Neural progenitor cell (in vitro differentiated cells): ENCODE data around the gene IL23R. TPM values are rescaled to one million over a fixed set of nuclear protein-coding genes. Genes with fewer than 3 reads are reported as not detected.

Experiments
- DNase-seq: peaks from one replicate; pipeline ENCODE4 v3.0.0-alpha.2; 2016; ENCODE audit warnings: low spot score
- H2AFZ ChIP-seq: fragments of 200-600 bp; sonication (generic); replicated peaks from 2 replicates; pipeline ENCODE4 v1.6.1; 2016; ENCODE audit warnings: antibody characterized with exemption
- H3F3A ChIP-seq: fragments of 200-600 bp; sonication (generic); 2 replicates; pipeline ENCODE4 v1.6.1; 2016; ENCODE audit warnings: antibody characterized with exemption, low read depth
- H3K27ac ChIP-seq: fragments of 200-600 bp; sonication (generic); 2 replicates; pipeline ENCODE4 v1.5.1; 2016; ENCODE audit warnings: mild to moderate bottlenecking
- H3K27me3 ChIP-seq: fragments of 200-600 bp; sonication (generic); 2 replicates; pipeline ENCODE4 v1.6.1; 2016; ENCODE audit warnings: mild to moderate bottlenecking, moderate library complexity
- H3K36me3 ChIP-seq: fragments of 200-600 bp; sonication (generic); 2 replicates; pipeline ENCODE4 v1.5.1; 2016
- H3K4me1 ChIP-seq: fragments of 200-600 bp; sonication (generic); 2 replicates; pipeline ENCODE4 v1.6.1; 2016; ENCODE audit warnings: mixed run types
- H3K4me2 ChIP-seq: fragments of 200-600 bp; sonication (generic); 2 replicates; pipeline ENCODE4 v1.6.1; 2016
- H3K4me3 ChIP-seq: fragments of 200-600 bp; sonication (generic); 2 replicates; pipeline ENCODE4 v1.5.1; 2016
- H3K79me2 ChIP-seq: fragments of 200-600 bp; sonication (generic); 2 replicates; pipeline ENCODE4 v1.6.1; 2016; ENCODE audit warnings: low read depth
- H3K9ac ChIP-seq: fragments of 200-600 bp; sonication (generic); 2 replicates; pipeline ENCODE4 v1.6.1; 2016
- H3K9me3 ChIP-seq: fragments of 200-600 bp; sonication (generic); 2 replicates; pipeline ENCODE4 v1.5.1; 2016; ENCODE audit warnings: low read depth
- H4K20me1 ChIP-seq: fragments of 200-600 bp; sonication (generic); 2 replicates; pipeline ENCODE4 v1.6.1; 2016; ENCODE audit warnings: low read depth
- H3K27ac Mint-ChIP-seq: 3 replicates; pipeline ENCODE4 v1.8.0; 2021; ENCODE audit warnings: mixed read lengths
- H3K27me3 Mint-ChIP-seq: 2 replicates; pipeline ENCODE4 v1.8.0; 2022; ENCODE audit warnings: low read depth, mild to moderate bottlenecking, inconsistent platforms, moderate library complexity, mixed read lengths; ENCODE audit not compliant: insufficient read depth
- H3K36me3 Mint-ChIP-seq: 3 replicates; pipeline ENCODE4 v1.8.0; 2021; ENCODE audit warnings: mixed read lengths
- H3K4me1 Mint-ChIP-seq: 3 replicates; pipeline ENCODE4 v1.8.0; 2021; ENCODE audit warnings: mixed read lengths
- H3K4me3 Mint-ChIP-seq: 3 replicates; pipeline ENCODE4 v1.8.0; 2021; ENCODE audit warnings: mild to moderate bottlenecking, moderate library complexity, mixed read lengths
- H3K9me3 Mint-ChIP-seq: 3 replicates; pipeline ENCODE4 v1.8.0; 2020; ENCODE audit warnings: mixed read lengths
- CTCF ChIP-seq: fragments of 200-600 bp; sonication (generic); IDR thresholded peaks from 2 replicates; pipeline ENCODE4 v1.5.1; 2017; ENCODE audit warnings: antibody characterized with exemption, mild to moderate bottlenecking
- EZH2 ChIP-seq: fragments of 200-600 bp; sonication (generic); IDR thresholded peaks from 2 replicates; pipeline ENCODE4 v1.6.1; 2017; ENCODE audit warnings: antibody characterized with exemption, mild to moderate bottlenecking, moderate library complexity
- EZH2phosphoT487 ChIP-seq: fragments of 200-600 bp; sonication (generic); IDR thresholded peaks from 2 replicates; pipeline ENCODE4 v1.6.1; 2017; ENCODE audit warnings: antibody characterized with exemption
- total RNA-seq: library from RNA; depleted of rRNA; stranded (reverse); fragments of >200 nt; gene quantifications from 2 replicates; pipeline ENCODE4 v1.2.3, GENCODE V29; 2015; ENCODE audit warnings: low replicate concordance

IL23R gene
- total RNA-seq, 1 donor from 2014 or later = not detected

DNA sequence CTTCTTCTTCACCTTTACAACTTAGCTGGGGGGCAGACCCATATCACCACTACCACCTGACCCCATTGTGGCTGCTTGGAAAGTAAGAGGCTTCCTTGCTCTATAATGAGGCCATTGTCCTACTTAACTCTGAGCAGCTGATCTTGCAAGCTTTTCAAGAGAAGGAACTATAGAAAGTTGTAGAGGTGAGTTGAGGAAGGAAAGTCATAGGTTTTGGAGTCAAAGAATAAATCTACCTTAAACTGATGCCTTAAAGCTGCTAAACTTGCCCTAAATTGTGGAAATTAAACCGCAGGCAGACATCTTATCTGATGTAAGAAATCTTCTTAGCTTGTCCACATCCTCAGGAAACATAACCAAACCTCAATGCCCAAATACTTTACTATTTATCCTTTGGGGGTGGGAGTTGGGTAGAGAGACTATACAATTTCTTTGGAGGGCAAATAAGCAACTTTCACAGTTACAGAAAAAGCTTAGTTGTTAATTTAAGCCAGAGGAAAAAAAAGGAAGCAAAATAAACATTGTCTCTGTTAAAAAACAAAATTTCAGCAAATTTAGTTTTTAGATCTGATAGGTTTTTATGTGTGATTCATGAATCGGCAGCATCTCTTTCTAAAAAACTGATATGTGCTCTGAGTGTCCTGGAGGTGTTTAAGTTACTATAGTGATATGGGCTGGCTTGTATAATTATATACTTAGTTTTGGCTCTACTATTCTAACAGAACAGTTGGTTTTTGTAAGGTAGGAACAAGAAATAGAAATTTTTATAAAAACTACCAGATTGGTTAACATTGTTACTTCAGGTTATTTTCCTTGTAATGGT is 4.7 kb downstream of the IL23R start:
- no peaks in the 10 kb centered on the region for H3K4me1 Mint-ChIP-seq
- H3K36me3 Mint-ChIP-seq = no peaks in the 10 kb centered on the region
- Histone ChIP-seq H3K27ac (no peak overlapping the region), H3K36me3 (no peaks in the 10 kb centered on the region), H3K4me1 (peaks cover 10% of the 10 kb centered on the region), H3F3A (no peaks in the 10 kb centered on the region), H3K9me3 (no peaks in the 10 kb centered on the region), H3K79me2 (no peaks in the 10 kb centered on the region), H3K4me3 (no peak overlapping the region), H3K4me2 (no peak overlapping the region), H2AFZ (no peak overlapping the region), H3K9ac (no peak overlapping the region), H4K20me1 (no peaks in the 10 kb centered on the region), H3K27me3 (no peaks in the 10 kb centered on the region)
- H3K9me3 Mint-ChIP-seq = no peaks in the 10 kb centered on the region
- no peak for DNase-seq
- no peak overlapping the region for H3K27ac Mint-ChIP-seq
- H3K4me3 Mint-ChIP-seq = no peak overlapping the region
- H3K27me3 Mint-ChIP-seq = peaks cover 2% of the 10 kb centered on the region
- no peak for TF ChIP-seq CTCF

DNA sequence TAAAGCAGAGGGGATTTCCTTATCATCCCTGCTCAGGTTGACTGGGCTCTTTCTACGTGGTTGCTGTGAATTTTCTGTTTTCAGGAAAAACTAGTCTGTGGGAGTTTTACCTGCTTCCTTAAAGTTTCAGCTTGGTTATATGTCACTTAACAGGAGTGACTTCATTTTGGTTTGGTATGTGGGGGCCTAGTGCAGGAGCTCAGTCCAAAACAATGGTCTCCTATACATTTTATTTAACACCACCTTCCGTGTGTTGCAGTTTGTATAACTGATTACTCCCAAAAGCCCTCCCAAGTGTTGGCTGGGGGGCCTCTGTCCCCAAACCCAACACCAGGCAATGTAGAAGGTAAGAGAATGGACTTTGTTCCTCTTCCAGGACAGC is 5.3 kb downstream of the IL23R start:
- no peak for TF ChIP-seq EZH2
- H3K27me3 ChIP-seq = no peaks in the 10 kb centered on the region
- Mint-ChIP-seq H3K27ac (no peak overlapping the region), H3K4me3 (no peak overlapping the region), H3K36me3 (no peaks in the 10 kb centered on the region), H3K4me1 (no peaks in the 10 kb centered on the region), H3K27me3 (peaks cover 2% of the 10 kb centered on the region), H3K9me3 (no peaks in the 10 kb centered on the region)
- no peak overlapping the region for H2AFZ ChIP-seq
- no peak overlapping the region for H3K27ac ChIP-seq
- H3K36me3 ChIP-seq = no peaks in the 10 kb centered on the region
- no peak overlapping the region for H3K9ac ChIP-seq
- peaks cover 10% of the 10 kb centered on the region for H3K4me1 ChIP-seq
- no peak for DNase-seq
- H3K9me3 ChIP-seq = no peaks in the 10 kb centered on the region
- H3F3A ChIP-seq = no peaks in the 10 kb centered on the region
- no peaks in the 10 kb centered on the region for H3K79me2 ChIP-seq
- H4K20me1 ChIP-seq = no peaks in the 10 kb centered on the region
- H3K4me3 ChIP-seq = no peak overlapping the region
- H3K4me2 ChIP-seq = no peak overlapping the region

DNA sequence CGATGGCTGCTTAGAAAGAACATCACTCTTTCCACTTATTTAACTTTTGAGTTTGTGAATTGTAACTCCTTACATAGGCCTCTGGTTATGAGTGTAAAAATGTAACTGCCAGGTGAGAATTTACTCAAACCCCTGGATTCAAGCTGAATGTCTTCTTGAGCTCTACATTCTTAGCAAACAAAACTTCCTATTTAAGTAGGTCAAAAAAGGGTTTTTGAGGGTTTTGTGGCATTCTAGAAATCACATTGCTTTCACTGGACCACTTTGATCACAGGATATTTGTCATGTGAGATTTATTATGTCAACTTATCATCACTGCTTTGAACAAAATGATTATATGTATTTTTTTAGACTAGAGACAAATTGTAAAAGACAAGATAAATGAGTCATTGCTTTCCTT is 5.7 kb downstream of the IL23R start:
- Histone ChIP-seq H3K4me3 (no peak overlapping the region), H3K9ac (no peak overlapping the region), H2AFZ (no peak overlapping the region), H3K27ac (no peak overlapping the region), H3K36me3 (no peaks in the 10 kb centered on the region), H3K9me3 (no peaks in the 10 kb centered on the region), H3F3A (no peaks in the 10 kb centered on the region), H3K4me1 (peaks cover 10% of the 10 kb centered on the region), H4K20me1 (no peaks in the 10 kb centered on the region), H3K4me2 (no peak overlapping the region), H3K79me2 (no peaks in the 10 kb centered on the region), H3K27me3 (no peaks in the 10 kb centered on the region)
- H3K4me1 Mint-ChIP-seq = no peaks in the 10 kb centered on the region
- DNase-seq = no peak
- no peak overlapping the region for H3K4me3 Mint-ChIP-seq
- no peaks in the 10 kb centered on the region for H3K36me3 Mint-ChIP-seq
- peaks cover 2% of the 10 kb centered on the region for H3K27me3 Mint-ChIP-seq
- H3K9me3 Mint-ChIP-seq = no peaks in the 10 kb centered on the region
- no peak overlapping the region for H3K27ac Mint-ChIP-seq
- TF ChIP-seq EZH2 = no peak
- no peak for TF ChIP-seq EZH2phosphoT487
- TF ChIP-seq CTCF = no peak

GRCh38 chr1:67173988-67174387 is 7.7 kb downstream of the IL23R start:
- no peaks in the 10 kb centered on the region for H3K27me3 ChIP-seq
- H3K4me2 ChIP-seq = no peak overlapping the region
- H3K9me3 ChIP-seq = no peaks in the 10 kb centered on the region
- no peak overlapping the region for H3K9ac ChIP-seq
- Mint-ChIP-seq H3K4me1 (no peaks in the 10 kb centered on the region), H3K4me3 (no peak overlapping the region), H3K9me3 (peaks cover 2% of the 10 kb centered on the region), H3K27me3 (peaks cover 2% of the 10 kb centered on the region), H3K36me3 (no peaks in the 10 kb centered on the region), H3K27ac (no peak overlapping the region)
- H3K36me3 ChIP-seq = no peaks in the 10 kb centered on the region
- no peaks in the 10 kb centered on the region for H3K79me2 ChIP-seq
- peaks cover 10% of the 10 kb centered on the region for H3K4me1 ChIP-seq
- no peak overlapping the region for H2AFZ ChIP-seq
- no peak for DNase-seq
- no peak overlapping the region for H3K4me3 ChIP-seq
- TF ChIP-seq EZH2phosphoT487 = no peak
- TF ChIP-seq CTCF = no peak
- TF ChIP-seq EZH2 = no peak
- no peaks in the 10 kb centered on the region for H3F3A ChIP-seq
- H4K20me1 ChIP-seq = no peaks in the 10 kb centered on the region
- no peak overlapping the region for H3K27ac ChIP-seq
